GM03348 (cell line): ENCODE data around the gene CCDC187.
A peak's percentile ranks its signal among the peaks of the same experiment; 100 is the strongest.
"Not testable (repeated sequence)": the region's sequence is repeated elsewhere in the genome, so short reads cannot be mapped to it uniquely, and the experiment has no call there.

Experiments used
- DNase-seq: peaks from one replicate; pipeline ENCODE4 v3.0.0; 2012; ENCODE audit warnings: low spot score

The CCDC187 gene

GRCh38 chr9:136238342-136238732 lies 65.6 kb downstream of the CCDC187 start:
- DNase-seq = no peak

- no peak for DNase-seq
These were observed 66.2 kb downstream of the CCDC187 start for GRCh38 chr9:136237486-136238341.

GRCh38 chr9:136236471-136237410 lies 67.2 kb downstream of the CCDC187 start:
- not testable (repeated sequence) for DNase-seq

GRCh38 chr9:136235709-136236455 lies 68.0 kb downstream of the CCDC187 start:
- no peak for DNase-seq

GRCh38 chr9:136235171-136235570 lies 68.7 kb downstream of the CCDC187 start:
- DNase-seq = no peak

- no peak for DNase-seq
These were observed 69.3 kb downstream of the CCDC187 start for GRCh38 chr9:136234597-136234996.

- DNase-seq = no peak
These were observed 70.0 kb downstream of the CCDC187 start for GRCh38 chr9:136233868-136234267.

- no peak for DNase-seq
These were observed 70.5 kb downstream of the CCDC187 start for GRCh38 chr9:136233411-136233810.

GRCh38 chr9:136232969-136233368 lies 70.9 kb downstream of the CCDC187 start:
- DNase-seq = no peak

GRCh38 chr9:136231478-136232297 lies 72.2 kb downstream of the CCDC187 start:
- no peak for DNase-seq

GRCh38 chr9:136230773-136231172 lies 73.1 kb downstream of the CCDC187 start:
- no peak for DNase-seq

GRCh38 chr9:136230365-136230764 lies 73.5 kb downstream of the CCDC187 start:
- no peak for DNase-seq

- DNase-seq = no peak
These were observed 74.5 kb downstream of the CCDC187 start for GRCh38 chr9:136229096-136230065.

GRCh38 chr9:136228107-136228875 lies 75.6 kb downstream of the CCDC187 start:
- DNase-seq = peak; percentile 47

GRCh38 chr9:136226680-136227407 lies 77.0 kb downstream of the CCDC187 start:
- no peak for DNase-seq

GRCh38 chr9:136225748-136226679 lies 77.9 kb downstream of the CCDC187 start:
- peak; percentile 85 for DNase-seq

- DNase-seq = no peak
These were observed 78.5 kb downstream of the CCDC187 start for GRCh38 chr9:136225366-136225747.
